ENCODE results near the gene MFAP3L. TPM values are rescaled to one million over a fixed set of nuclear protein-coding genes. Genes with fewer than 3 reads are reported as not detected.

The MFAP3L gene
- total RNA-seq, 1 experiment from 2014 or later = 5.1 TPM

DNA sequence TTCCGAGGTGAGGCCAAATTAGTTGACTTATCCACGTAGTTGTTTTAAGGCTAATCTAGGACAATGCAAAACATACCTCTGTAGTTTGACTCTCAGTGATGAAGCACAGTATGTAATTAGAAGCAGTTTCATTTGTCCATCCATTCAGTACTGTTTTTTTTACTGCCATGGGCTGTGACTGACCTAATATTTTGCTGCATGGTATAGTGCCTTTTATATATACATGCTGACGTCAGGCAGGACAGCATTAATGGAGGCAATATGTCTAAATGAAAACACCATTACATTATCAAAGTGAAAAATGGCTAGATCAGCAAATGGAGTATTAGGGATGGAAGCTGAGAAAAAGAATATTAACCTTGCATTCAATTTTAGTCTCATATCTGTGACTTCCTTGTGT is 66.9 kb downstream of the MFAP3L start:
- H3K56ac ChIP-seq (ENCODE audit: insufficient read length, low read depth, low read length) = no peak overlapping the region
- H3K27ac ChIP-seq (ENCODE audit: insufficient read length, low read depth, low read length) = no peak overlapping the region
- no peak overlapping the region for H2BK20ac ChIP-seq (ENCODE audit: low read depth, low read length, poor library complexity, severe bottlenecking)
- H3T11ph ChIP-seq (ENCODE audit: low read length) = no peak overlapping the region
- Mint-ChIP-seq H3K9me3 (peaks cover 0 to 2% of the 10 kb centered on the region in 2 experiments; a peak in 1 of 5 replicates), H3K4me3 (no peak overlapping the region), H3K27me3 (ENCODE audit: low read depth) (no peaks in the 10 kb centered on the region), H3K36me3 (ENCODE audit: insufficient read depth in 1 of 3, low read depth in 3 of 3) (no peaks in the 10 kb centered on the region; a peak in 1 of 7 replicates), H3K4me1 (peaks cover 16 to 23% of the 10 kb centered on the region in 2 experiments), H3K27ac (no peak overlapping the region)
- H2AFZ ChIP-seq (ENCODE audit: low read length) = no peak overlapping the region
- H3K23ac ChIP-seq (ENCODE audit: insufficient read length, low read depth, low read length) = no peak overlapping the region
- H3K79me2 ChIP-seq (ENCODE audit: insufficient read depth, low read length) = no peaks in the 10 kb centered on the region
- no peak overlapping the region for H2BK12ac ChIP-seq (ENCODE audit: insufficient read length, low read depth, low read length)
- no peak overlapping the region for H4K8ac ChIP-seq (replicated peaks; ENCODE audit: insufficient read length, low read depth, low read length)
- H2BK120ac ChIP-seq (ENCODE audit: low read depth, low read length, poor library complexity, severe bottlenecking) = no peak overlapping the region
- H2BK15ac ChIP-seq (ENCODE audit: low read depth, low read length) = no peak overlapping the region
- H3K18ac ChIP-seq (ENCODE audit: insufficient read length, low read depth, low read length) = no peak overlapping the region
- no peaks in the 10 kb centered on the region for H3K79me1 ChIP-seq (ENCODE audit: insufficient read depth, low read depth, low read length, poor library complexity, severe bottlenecking)
- H3K9ac ChIP-seq (ENCODE audit: extremely low read depth, insufficient read length, low read length) = no peak overlapping the region
- peaks cover 11% of the 10 kb centered on the region for H3K4me1 ChIP-seq (ENCODE audit: insufficient read depth, low read length)
- no peaks in the 10 kb centered on the region for H3K9me3 ChIP-seq (ENCODE audit: control insufficient read depth, low read depth, low read length)
- WGBS (ENCODE audit: extremely low coverage, insufficient read length, low lambda C conversion rate) = no CpG with 5 or more reads among the region's 3 CpGs
- H2BK5ac ChIP-seq (ENCODE audit: insufficient read length, low read length) = no peak overlapping the region
- DNase-seq = no peak
- H4K5ac ChIP-seq (ENCODE audit: insufficient read length, low read depth, low read length) = no peak overlapping the region
- no peak overlapping the region for H3K14ac ChIP-seq (ENCODE audit: insufficient read depth, low read length)
- H3K23me2 ChIP-seq (ENCODE audit: insufficient read length, low read depth, low read length, poor library complexity, severe bottlenecking) = no peaks in the 10 kb centered on the region
- no peaks in the 10 kb centered on the region for H4K20me1 ChIP-seq (ENCODE audit: control insufficient read depth, insufficient read depth, insufficient read length)
- no peaks in the 10 kb centered on the region for H3K27me3 ChIP-seq (ENCODE audit: insufficient read depth, low read length)
- no peak overlapping the region for H3K4me2 ChIP-seq (ENCODE audit: insufficient read depth, insufficient read length, low read length)
- H2AK5ac ChIP-seq (ENCODE audit: insufficient read length, low read length) = no peak overlapping the region
- TF ChIP-seq, protein P1, sequence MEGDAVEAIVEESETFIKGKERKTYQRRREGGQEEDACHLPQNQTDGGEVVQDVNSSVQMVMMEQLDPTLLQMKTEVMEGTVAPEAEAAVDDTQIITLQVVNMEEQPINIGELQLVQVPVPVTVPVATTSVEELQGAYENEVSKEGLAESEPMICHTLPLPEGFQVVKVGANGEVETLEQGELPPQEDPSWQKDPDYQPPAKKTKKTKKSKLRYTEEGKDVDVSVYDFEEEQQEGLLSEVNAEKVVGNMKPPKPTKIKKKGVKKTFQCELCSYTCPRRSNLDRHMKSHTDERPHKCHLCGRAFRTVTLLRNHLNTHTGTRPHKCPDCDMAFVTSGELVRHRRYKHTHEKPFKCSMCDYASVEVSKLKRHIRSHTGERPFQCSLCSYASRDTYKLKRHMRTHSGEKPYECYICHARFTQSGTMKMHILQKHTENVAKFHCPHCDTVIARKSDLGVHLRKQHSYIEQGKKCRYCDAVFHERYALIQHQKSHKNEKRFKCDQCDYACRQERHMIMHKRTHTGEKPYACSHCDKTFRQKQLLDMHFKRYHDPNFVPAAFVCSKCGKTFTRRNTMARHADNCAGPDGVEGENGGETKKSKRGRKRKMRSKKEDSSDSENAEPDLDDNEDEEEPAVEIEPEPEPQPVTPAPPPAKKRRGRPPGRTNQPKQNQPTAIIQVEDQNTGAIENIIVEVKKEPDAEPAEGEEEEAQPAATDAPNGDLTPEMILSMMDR (conservative IDR thresholded peaks at IDR 0.05) = no peak
- H4K91ac ChIP-seq (ENCODE audit: insufficient read length, low read depth, low read length) = no peak overlapping the region
- H3K4ac ChIP-seq (ENCODE audit: low read depth, low read length) = no peak overlapping the region

Measured in H9 (cell line).